Ishikawa (cell line): ENCODE measurements around the gene GOSR2.
A peak's percentile ranks its signal among the peaks of the same experiment; 100 is the strongest.

Experiments used
- CEBPB ChIP-seq: IDR thresholded peaks from 2 replicates; pipeline ENCODE4 v1.6.1; 2012
- CREB1 ChIP-seq: IDR thresholded peaks from 2 replicates; pipeline ENCODE4 v1.6.1; 2012; ENCODE audit warnings: low read depth
- EGR1 ChIP-seq: IDR thresholded peaks from 2 replicates; pipeline ENCODE4 v1.6.1; 2012
- EP300 ChIP-seq: IDR thresholded peaks from 2 replicates; pipeline ENCODE4 v1.6.1; 2012; ENCODE audit warnings: borderline replicate concordance
- FOXM1 ChIP-seq: IDR thresholded peaks from 2 replicates; pipeline ENCODE4 v1.6.1; 2012; ENCODE audit warnings: low read depth, borderline replicate concordance
- MAX ChIP-seq: IDR thresholded peaks from 2 replicates; pipeline ENCODE4 v1.6.1; 2012
- NFIC ChIP-seq: IDR thresholded peaks from 2 replicates; pipeline ENCODE4 v1.6.1; 2012
- RAD21 ChIP-seq: IDR thresholded peaks from 2 replicates; pipeline ENCODE4 v1.6.1; 2012; ENCODE audit warnings: low read depth
- TAF1 ChIP-seq: IDR thresholded peaks from 2 replicates; pipeline ENCODE4 v1.6.1; 2012; ENCODE audit warnings: low read depth, mild to moderate bottlenecking
- TCF12 ChIP-seq: IDR thresholded peaks from 2 replicates; pipeline ENCODE4 v1.6.1; 2012; ENCODE audit warnings: low read depth
- TEAD4 ChIP-seq: IDR thresholded peaks from 2 replicates; pipeline ENCODE4 v1.6.1; 2012
- YY1 ChIP-seq: IDR thresholded peaks from 2 replicates; pipeline ENCODE4 v1.6.1; 2012; ENCODE audit warnings: low read depth
- ZBTB7A ChIP-seq: IDR thresholded peaks from 2 replicates; pipeline ENCODE4 v1.6.1; 2012; ENCODE audit warnings: low read depth
- TF ChIP-seq, protein P1 (sequence below): IDR thresholded peaks from 2 replicates; pipeline ENCODE4 v1.6.1; 2012
- TF ChIP-seq, protein P2 (sequence below): IDR thresholded peaks from 2 replicates; pipeline ENCODE4 v1.6.1; 2012; ENCODE audit warnings: low read depth, mild to moderate bottlenecking

Gene GOSR2

GRCh38 chr17:46876353-46876887, 46.5 kb upstream of the GOSR2 start:
- TF ChIP-seq FOXM1 (no peak), RAD21 (peak; percentile 61)

DNA sequence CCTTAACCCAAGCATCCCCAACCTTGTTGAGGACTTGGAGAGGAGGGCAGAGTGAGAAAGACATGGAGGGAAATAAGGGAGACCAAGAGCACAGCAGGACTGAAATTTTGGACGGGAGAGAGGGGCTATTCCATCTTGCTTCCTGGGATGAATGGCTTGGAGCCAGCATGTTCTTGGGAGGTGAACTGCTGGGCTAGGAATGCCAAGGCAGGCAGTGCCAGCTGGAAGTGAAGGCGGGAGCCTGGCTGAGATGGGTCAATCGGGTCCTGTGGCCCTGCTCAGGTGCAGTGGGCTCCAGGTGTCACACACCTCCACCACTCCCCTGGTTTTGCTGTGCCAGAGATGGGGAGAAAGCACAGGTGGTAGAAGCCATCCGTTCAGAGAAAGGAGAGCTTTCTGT, 46.0 kb upstream of the GOSR2 start:
- TF ChIP-seq, protein P1, sequence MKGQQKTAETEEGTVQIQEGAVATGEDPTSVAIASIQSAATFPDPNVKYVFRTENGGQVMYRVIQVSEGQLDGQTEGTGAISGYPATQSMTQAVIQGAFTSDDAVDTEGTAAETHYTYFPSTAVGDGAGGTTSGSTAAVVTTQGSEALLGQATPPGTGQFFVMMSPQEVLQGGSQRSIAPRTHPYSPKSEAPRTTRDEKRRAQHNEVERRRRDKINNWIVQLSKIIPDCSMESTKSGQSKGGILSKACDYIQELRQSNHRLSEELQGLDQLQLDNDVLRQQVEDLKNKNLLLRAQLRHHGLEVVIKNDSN = no peak
- TF ChIP-seq, protein P2, sequence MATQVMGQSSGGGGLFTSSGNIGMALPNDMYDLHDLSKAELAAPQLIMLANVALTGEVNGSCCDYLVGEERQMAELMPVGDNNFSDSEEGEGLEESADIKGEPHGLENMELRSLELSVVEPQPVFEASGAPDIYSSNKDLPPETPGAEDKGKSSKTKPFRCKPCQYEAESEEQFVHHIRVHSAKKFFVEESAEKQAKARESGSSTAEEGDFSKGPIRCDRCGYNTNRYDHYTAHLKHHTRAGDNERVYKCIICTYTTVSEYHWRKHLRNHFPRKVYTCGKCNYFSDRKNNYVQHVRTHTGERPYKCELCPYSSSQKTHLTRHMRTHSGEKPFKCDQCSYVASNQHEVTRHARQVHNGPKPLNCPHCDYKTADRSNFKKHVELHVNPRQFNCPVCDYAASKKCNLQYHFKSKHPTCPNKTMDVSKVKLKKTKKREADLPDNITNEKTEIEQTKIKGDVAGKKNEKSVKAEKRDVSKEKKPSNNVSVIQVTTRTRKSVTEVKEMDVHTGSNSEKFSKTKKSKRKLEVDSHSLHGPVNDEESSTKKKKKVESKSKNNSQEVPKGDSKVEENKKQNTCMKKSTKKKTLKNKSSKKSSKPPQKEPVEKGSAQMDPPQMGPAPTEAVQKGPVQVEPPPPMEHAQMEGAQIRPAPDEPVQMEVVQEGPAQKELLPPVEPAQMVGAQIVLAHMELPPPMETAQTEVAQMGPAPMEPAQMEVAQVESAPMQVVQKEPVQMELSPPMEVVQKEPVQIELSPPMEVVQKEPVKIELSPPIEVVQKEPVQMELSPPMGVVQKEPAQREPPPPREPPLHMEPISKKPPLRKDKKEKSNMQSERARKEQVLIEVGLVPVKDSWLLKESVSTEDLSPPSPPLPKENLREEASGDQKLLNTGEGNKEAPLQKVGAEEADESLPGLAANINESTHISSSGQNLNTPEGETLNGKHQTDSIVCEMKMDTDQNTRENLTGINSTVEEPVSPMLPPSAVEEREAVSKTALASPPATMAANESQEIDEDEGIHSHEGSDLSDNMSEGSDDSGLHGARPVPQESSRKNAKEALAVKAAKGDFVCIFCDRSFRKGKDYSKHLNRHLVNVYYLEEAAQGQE = no peak
- no peak for TF ChIP-seq MAX
- no peak for TF ChIP-seq NFIC
- no peak for TF ChIP-seq CEBPB

GRCh38 chr17:46877466-46877865, 45.5 kb upstream of the GOSR2 start:
- TF ChIP-seq MAX (no peak), ZBTB7A (no peak), CEBPB (no peak), TEAD4 (no peak), NFIC (no peak), FOXM1 (no peak), RAD21 (no peak), CREB1 (no peak)
- TF ChIP-seq, protein P1 = no peak
- TF ChIP-seq, protein P2 = no peak

DNA sequence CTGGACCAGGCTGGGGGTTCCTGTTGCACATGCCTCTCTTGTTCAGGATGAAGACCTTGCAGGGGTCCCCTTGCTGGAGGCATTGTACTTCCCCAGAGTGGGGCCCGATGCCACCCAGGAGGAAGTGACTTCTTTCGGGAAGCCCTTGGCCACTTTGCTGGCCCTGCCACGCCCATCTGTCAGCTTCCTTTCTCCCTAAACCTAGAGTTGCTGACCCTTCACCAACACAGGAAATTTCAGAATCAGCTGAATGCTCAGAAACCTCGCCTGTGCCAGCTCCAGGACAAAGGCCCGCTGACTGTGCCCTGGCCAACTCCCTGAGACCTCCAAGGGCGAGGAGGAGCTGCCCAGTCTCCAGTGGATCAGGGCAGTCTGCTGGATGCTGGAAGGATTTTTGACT, 44.9 kb upstream of the GOSR2 start:
- TF ChIP-seq EP300 = no peak
- TF ChIP-seq CREB1 = no peak
- no peak for TF ChIP-seq TAF1
- no peak for TF ChIP-seq EGR1
- no peak for TF ChIP-seq ZBTB7A
- no peak for TF ChIP-seq TEAD4
- TF ChIP-seq RAD21 = no peak
- TF ChIP-seq, protein P1 = no peak
- TF ChIP-seq MAX = no peak
- TF ChIP-seq YY1 = no peak
- no peak for TF ChIP-seq FOXM1
- TF ChIP-seq TCF12 = no peak

DNA sequence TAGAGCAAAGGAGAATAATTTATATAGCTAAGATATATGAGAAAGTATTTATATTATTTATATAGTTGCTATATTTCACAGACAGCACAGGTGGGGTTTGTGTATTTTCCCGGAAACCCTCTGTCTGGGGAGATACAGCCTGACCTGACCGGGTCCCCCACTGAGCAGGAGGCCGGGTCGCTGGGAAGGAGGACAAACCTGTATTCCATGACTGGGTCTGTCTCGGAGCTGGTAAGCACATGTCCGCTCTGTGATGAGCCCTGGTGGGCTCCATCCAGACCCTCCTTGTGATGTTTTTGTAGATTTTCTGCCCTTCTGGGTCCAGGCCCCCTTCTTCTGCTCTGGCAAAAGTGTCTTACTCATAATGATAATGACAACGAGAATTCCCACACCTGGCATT, 43.9 kb upstream of the GOSR2 start:
- TF ChIP-seq EGR1 = no peak
- TF ChIP-seq TEAD4 = no peak
- TF ChIP-seq NFIC = no peak
- TF ChIP-seq RAD21 = no peak
- TF ChIP-seq, protein P1 = no peak
- TF ChIP-seq CEBPB = no peak
- TF ChIP-seq ZBTB7A = no peak
- TF ChIP-seq TAF1 = no peak
- TF ChIP-seq, protein P2 = no peak
